Spleen (tissue), 7 donors: Measurements from ENCODE around the gene FAM168B.

Experiments
- POLR2A ChIP-seq, 3 donors: fragments of 450-650 bp; IDR thresholded peaks; one replicate each; pipeline ENCODE4 v1.5.1; 2017; ENCODE audit warnings: antibody characterized with exemption in 3 of 3, mild to moderate bottlenecking in 1 of 3
- TF ChIP-seq, protein P1 (sequence below), 11 experiments: fragments of 200-600 bp in 7 of 11; fragments of 450-650 bp in 4 of 11; sonication (generic) in 4 of 11; IDR thresholded peaks in 8 of 11; conservative IDR thresholded peaks in 3 of 11; 1 replicate in 7 of 11; 2 replicates in 4 of 11; pipeline versions ENCODE4 v1.4.0 to v1.8.0; 2016 to 2021; ENCODE audit warnings: antibody characterized with exemption in 11 of 11, inconsistent platforms in 4 of 11, mild to moderate bottlenecking in 1 of 11
- donor health status: DM: no; HTN: no; CAD: no; lungs with moderate emphysema.
- donor health status: DM: no; HTN: no; CAD: no.
- donor health status: DM: no; HTN: no; CAD: no.

DNA sequence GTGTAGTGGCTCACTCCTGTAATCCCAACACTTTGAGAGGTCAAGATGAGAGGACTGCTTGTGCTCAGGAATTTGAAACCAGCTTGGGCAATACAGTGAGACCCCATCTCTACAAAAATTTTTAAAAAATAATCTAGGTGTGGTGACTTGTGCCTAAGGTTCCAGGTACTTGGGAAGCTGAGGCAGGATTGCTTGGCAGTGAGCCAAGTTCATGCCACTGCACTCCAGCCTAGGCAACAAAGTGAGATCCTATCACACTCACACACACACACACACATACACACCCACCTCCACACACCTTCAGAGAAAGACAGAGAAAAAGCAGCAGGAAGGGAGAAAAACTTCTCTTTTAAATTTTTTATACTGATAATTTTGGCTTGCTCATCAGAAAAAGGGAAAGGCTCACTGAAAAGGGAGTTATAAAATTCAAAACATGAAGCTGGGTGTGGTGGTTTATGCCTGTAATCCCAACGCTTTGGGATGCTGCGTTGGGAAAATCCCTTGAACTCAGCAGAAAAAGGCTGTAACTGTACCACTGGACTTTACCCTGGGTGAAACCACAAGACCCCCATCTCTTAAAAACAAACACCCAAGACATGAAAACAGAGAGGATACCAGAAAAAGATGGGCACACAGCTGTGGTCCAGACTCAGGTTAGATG, 25.7 kb downstream of the FAM168B start:
- TF ChIP-seq, protein P1, sequence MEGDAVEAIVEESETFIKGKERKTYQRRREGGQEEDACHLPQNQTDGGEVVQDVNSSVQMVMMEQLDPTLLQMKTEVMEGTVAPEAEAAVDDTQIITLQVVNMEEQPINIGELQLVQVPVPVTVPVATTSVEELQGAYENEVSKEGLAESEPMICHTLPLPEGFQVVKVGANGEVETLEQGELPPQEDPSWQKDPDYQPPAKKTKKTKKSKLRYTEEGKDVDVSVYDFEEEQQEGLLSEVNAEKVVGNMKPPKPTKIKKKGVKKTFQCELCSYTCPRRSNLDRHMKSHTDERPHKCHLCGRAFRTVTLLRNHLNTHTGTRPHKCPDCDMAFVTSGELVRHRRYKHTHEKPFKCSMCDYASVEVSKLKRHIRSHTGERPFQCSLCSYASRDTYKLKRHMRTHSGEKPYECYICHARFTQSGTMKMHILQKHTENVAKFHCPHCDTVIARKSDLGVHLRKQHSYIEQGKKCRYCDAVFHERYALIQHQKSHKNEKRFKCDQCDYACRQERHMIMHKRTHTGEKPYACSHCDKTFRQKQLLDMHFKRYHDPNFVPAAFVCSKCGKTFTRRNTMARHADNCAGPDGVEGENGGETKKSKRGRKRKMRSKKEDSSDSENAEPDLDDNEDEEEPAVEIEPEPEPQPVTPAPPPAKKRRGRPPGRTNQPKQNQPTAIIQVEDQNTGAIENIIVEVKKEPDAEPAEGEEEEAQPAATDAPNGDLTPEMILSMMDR (IDR thresholded peaks at IDR 0.05 in 8 of 11, conservative IDR thresholded peaks at IDR 0.05 in 3 of 11), result no peak
- no peak for TF ChIP-seq POLR2A (IDR thresholded peaks at IDR 0.05)
